Measurements from ENCODE around the gene RC3H2.

- TF ChIP-seq CTCF (IDR thresholded peaks at IDR 0.05) (no peak), POLR2AphosphoS5 (IDR thresholded peaks at IDR 0.05) (no peak), EP300 (IDR thresholded peaks at IDR 0.05; ENCODE audit: low read depth) (no peak)
Measured at GRCh38 chr9:122812736-122813135, 92.4 kb downstream of the RC3H2 start.

Measured in transverse colon (tissue), 4 donors.